ENCODE measurements around the gene GMNC.

Gene GMNC

DNA sequence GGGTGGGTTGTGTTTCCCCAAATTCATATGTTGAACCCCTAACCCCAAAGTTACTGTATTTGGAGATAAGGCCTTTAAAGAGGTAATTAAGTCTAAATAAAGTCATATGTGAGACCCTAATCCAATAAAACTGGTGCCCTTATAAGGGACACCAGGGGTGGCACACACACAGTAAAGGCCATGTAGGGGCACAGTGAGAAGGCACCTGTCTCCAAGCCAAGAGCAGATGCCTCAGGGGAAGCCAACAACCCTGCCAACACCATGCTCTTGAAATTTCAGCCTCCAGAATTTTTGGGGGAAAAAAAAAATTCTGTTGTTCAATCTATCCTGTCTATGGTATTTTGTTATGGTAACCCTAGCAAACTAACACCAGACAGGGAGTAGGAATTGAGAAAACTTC lies 1.5 kb upstream of the GMNC start:
- Histone ChIP-seq H3K4me2 (ENCODE audit: low read depth, low read length) (no peak overlapping the region), H3K9me3 (replicated peaks; ENCODE audit: insufficient read depth, low read length) (no peaks in the 10 kb centered on the region), H3K9me2 (replicated peaks; ENCODE audit: insufficient read depth, low read length) (no peaks in the 10 kb centered on the region), H3K36me3 (replicated peaks; ENCODE audit: insufficient read depth, low read length) (no peaks in the 10 kb centered on the region), H3K27ac (ENCODE audit: low read length) (no peak overlapping the region), H3F3A (ENCODE audit: insufficient read depth, low read length) (no peaks in the 10 kb centered on the region), H3K27me3 (replicated peaks; ENCODE audit: insufficient read depth, low read length) (no peaks in the 10 kb centered on the region), H3K9ac (ENCODE audit: low read length) (no peak overlapping the region), H3K79me2 (ENCODE audit: low read length) (no peaks in the 10 kb centered on the region), H4K20me1 (ENCODE audit: insufficient read depth, low read length) (no peaks in the 10 kb centered on the region), H2AFZ (ENCODE audit: low read length) (no peak overlapping the region), H3K4me3 (ENCODE audit: low read length) (no peak overlapping the region), H3K4me1 (ENCODE audit: low read length) (no peaks in the 10 kb centered on the region)
- TF ChIP-seq EZH2 (optimal IDR thresholded peaks at IDR 0.05; ENCODE audit: low read depth, low read length) (no peak), EZH2phosphoT487 (IDR thresholded peaks at IDR 0.05; ENCODE audit: low read length) (no peak)
- TF ChIP-seq, protein P1, sequence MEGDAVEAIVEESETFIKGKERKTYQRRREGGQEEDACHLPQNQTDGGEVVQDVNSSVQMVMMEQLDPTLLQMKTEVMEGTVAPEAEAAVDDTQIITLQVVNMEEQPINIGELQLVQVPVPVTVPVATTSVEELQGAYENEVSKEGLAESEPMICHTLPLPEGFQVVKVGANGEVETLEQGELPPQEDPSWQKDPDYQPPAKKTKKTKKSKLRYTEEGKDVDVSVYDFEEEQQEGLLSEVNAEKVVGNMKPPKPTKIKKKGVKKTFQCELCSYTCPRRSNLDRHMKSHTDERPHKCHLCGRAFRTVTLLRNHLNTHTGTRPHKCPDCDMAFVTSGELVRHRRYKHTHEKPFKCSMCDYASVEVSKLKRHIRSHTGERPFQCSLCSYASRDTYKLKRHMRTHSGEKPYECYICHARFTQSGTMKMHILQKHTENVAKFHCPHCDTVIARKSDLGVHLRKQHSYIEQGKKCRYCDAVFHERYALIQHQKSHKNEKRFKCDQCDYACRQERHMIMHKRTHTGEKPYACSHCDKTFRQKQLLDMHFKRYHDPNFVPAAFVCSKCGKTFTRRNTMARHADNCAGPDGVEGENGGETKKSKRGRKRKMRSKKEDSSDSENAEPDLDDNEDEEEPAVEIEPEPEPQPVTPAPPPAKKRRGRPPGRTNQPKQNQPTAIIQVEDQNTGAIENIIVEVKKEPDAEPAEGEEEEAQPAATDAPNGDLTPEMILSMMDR (IDR thresholded peaks at IDR 0.05; ENCODE audit: low read length), result no peak
- no peak for DNase-seq

DNA sequence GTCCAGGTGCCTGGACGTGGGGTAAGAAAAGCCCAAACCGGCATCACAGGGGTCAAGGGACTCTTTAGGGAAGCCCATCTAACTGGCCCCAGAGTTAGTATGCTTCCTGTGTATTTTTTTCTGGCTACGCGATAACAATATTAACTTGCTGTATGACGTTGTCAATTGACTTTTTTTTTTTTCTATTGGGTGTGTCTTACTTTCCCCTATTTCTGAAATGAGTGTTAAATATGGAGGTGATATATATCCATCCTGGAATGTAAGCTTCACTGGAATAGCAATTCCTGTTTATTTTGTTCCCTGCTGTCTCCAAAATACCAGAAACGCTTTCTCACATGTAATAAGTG lies 598 bp upstream of the GMNC start:
- no peaks in the 10 kb centered on the region for H3K27me3 ChIP-seq (replicated peaks; ENCODE audit: insufficient read depth, low read length)
- no peak overlapping the region for H3K27ac ChIP-seq (ENCODE audit: low read length)
- no peaks in the 10 kb centered on the region for H4K20me1 ChIP-seq (ENCODE audit: insufficient read depth, low read length)
- no peaks in the 10 kb centered on the region for H3K4me1 ChIP-seq (ENCODE audit: low read length)
- H3F3A ChIP-seq (ENCODE audit: insufficient read depth, low read length), result no peaks in the 10 kb centered on the region
- H3K9me3 ChIP-seq (replicated peaks; ENCODE audit: insufficient read depth, low read length), result no peaks in the 10 kb centered on the region
- H3K9ac ChIP-seq (ENCODE audit: low read length), result peak overlapping the region; percentile 35; the same call in 1 of the 2 replicates
- H3K36me3 ChIP-seq (replicated peaks; ENCODE audit: insufficient read depth, low read length), result no peaks in the 10 kb centered on the region
- H3K4me2 ChIP-seq (ENCODE audit: low read depth, low read length), result peak overlapping the region; percentile 79
- peak overlapping the region; percentile 66 for H3K4me3 ChIP-seq (ENCODE audit: low read length)
- TF ChIP-seq, protein P1 (IDR thresholded peaks at IDR 0.05; ENCODE audit: low read length), result no peak
- TF ChIP-seq EZH2phosphoT487 (IDR thresholded peaks at IDR 0.05; ENCODE audit: low read length) (no peak), EZH2 (optimal IDR thresholded peaks at IDR 0.05; ENCODE audit: low read depth, low read length) (no peak)
- peak; percentile 36 for DNase-seq
- no peaks in the 10 kb centered on the region for H3K9me2 ChIP-seq (replicated peaks; ENCODE audit: insufficient read depth, low read length)
- no peaks in the 10 kb centered on the region for H3K79me2 ChIP-seq (ENCODE audit: low read length)
- H2AFZ ChIP-seq (ENCODE audit: low read length), result peak overlapping the region; percentile 71

DNA sequence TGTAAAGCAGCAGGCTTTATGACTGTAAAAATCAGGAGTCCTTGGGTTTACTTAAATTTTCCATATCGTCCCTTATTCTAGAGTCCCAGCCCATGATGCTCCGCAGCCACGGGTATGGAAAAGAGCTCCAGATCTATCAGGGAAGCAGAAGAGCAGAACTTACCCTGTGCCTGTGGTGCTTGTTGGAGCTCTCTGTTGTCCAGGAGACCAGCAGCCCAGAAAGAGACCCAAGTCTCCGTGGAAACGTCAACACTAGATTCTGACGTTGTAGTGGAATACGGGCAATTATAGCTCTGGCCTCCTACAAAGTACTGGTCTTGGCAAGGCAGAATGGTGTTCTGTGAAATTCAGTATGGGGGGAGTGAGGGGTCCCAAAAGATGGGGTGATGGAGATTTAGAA lies 2.0 kb downstream of the GMNC start:
- no peak for DNase-seq
- H4K20me1 ChIP-seq (ENCODE audit: insufficient read depth, low read length), result no peaks in the 10 kb centered on the region
- H2AFZ ChIP-seq (ENCODE audit: low read length), result no peak overlapping the region
- TF ChIP-seq, protein P1 (IDR thresholded peaks at IDR 0.05; ENCODE audit: low read length), result no peak
- no peak for TF ChIP-seq EZH2phosphoT487 (IDR thresholded peaks at IDR 0.05; ENCODE audit: low read length)
- TF ChIP-seq EZH2 (optimal IDR thresholded peaks at IDR 0.05; ENCODE audit: low read depth, low read length), result no peak
- H3K79me2 ChIP-seq (ENCODE audit: low read length), result no peaks in the 10 kb centered on the region
- H3K27me3 ChIP-seq (replicated peaks; ENCODE audit: insufficient read depth, low read length), result no peaks in the 10 kb centered on the region
- no peak overlapping the region for H3K27ac ChIP-seq (ENCODE audit: low read length)
- H3K4me3 ChIP-seq (ENCODE audit: low read length), result no peak overlapping the region
- H3K4me2 ChIP-seq (ENCODE audit: low read depth, low read length), result no peak overlapping the region
- no peaks in the 10 kb centered on the region for H3K9me3 ChIP-seq (replicated peaks; ENCODE audit: insufficient read depth, low read length)
- no peak overlapping the region for H3K9ac ChIP-seq (ENCODE audit: low read length)
- H3F3A ChIP-seq (ENCODE audit: insufficient read depth, low read length), result no peaks in the 10 kb centered on the region
- no peaks in the 10 kb centered on the region for H3K9me2 ChIP-seq (replicated peaks; ENCODE audit: insufficient read depth, low read length)
- H3K4me1 ChIP-seq (ENCODE audit: low read length), result no peaks in the 10 kb centered on the region
- no peaks in the 10 kb centered on the region for H3K36me3 ChIP-seq (replicated peaks; ENCODE audit: insufficient read depth, low read length)

Measured in MM.1S (cell line).